RWPE2 (cell line): ENCODE data around the gene NFYA.

Experiments used
- ATAC-seq: fragments of 200-7000 bp; cut with Tn5 transposase; 3 replicates; pipeline ENCODE4 v1.9.1; 2021; ENCODE audit warnings: low read depth
- DNase-seq: peaks from one replicate; pipeline ENCODE4 v3.0.0-alpha.2; 2020; ENCODE audit warnings: low spot score
- H3K27ac ChIP-seq: fragments of 450-650 bp; 2 replicates; pipeline ENCODE4 v1.5.1; 2017; ENCODE audit warnings: mild to moderate bottlenecking; ENCODE audit not compliant: poor library complexity, severe bottlenecking
- H3K27me3 ChIP-seq: fragments of 250-450 bp; sonication (Bioruptor Pico); 2 replicates; pipeline ENCODE4 v1.5.1; 2021; ENCODE audit warnings: mild to moderate bottlenecking, moderate library complexity; ENCODE audit not compliant: insufficient read depth, poor library complexity, severe bottlenecking
- H3K36me3 ChIP-seq: fragments of 250-450 bp; sonication (Bioruptor Pico); 2 replicates; pipeline ENCODE4 v1.5.1; 2020; ENCODE audit warnings: low read depth, mild to moderate bottlenecking, moderate library complexity
- H3K4me1 ChIP-seq: fragments of 250-450 bp; sonication (Bioruptor Pico); 2 replicates; pipeline ENCODE4 v1.5.1; 2021; ENCODE audit warnings: mild to moderate bottlenecking, moderate library complexity; ENCODE audit not compliant: insufficient read depth, poor library complexity, severe bottlenecking
- H3K4me3 ChIP-seq: fragments of 250-450 bp; sonication (Bioruptor Pico); 2 replicates; pipeline ENCODE4 v1.5.1; 2021; ENCODE audit warnings: mild to moderate bottlenecking, moderate library complexity; ENCODE audit not compliant: severe bottlenecking
- H3K9me3 ChIP-seq: fragments of 250-450 bp; sonication (Bioruptor Pico); 2 replicates; pipeline ENCODE4 v1.5.1; 2021; ENCODE audit warnings: mild to moderate bottlenecking, moderate library complexity; ENCODE audit not compliant: severe bottlenecking
- TF ChIP-seq, protein P1 (sequence below): fragments of 450-650 bp; IDR thresholded peaks from one replicate; pipeline ENCODE4 v1.5.1; 2017; ENCODE audit warnings: mild to moderate bottlenecking, moderate library complexity; ENCODE audit not compliant: poor library complexity, severe bottlenecking

The NFYA gene

DNA sequence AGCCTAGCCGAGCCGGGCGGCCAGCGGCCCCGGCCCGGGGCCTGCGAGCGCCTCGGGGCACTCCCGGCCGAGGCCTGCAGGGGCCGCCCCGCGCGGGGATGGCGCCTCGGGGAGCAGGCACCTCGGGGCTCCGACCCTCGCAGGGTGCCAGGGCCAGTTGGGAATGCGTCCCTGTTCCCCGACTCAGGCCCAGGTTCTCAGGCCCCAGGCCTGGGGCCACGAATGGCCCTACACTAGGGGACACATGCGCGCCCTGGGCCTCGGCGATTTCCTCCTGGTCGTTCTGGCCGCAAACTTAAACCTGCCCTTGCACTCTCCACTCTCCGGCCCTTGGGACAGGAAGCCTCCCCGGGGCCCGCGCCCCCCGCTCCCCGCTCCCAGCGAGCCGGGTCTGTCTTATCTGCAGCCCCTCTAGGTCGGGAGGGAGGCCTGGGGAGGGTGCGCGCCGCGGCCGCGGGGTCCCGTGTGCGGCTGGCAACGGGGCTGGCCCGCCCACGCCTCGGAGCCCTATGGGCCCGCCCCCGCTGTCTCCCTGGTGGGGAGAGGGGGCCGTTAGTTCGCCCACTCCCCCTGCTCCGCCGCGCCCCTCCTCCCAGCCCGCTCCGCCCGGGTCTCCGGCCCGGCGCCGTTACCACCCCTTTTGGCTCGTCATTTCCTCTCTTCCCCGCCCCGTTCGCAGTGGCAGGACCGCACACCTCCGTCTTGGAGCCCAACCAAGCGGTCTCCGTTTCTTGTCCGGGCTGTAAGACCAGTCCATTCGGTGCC is 611 bp downstream of the NFYA start:
- Histone ChIP-seq H3K27me3 (no peaks in the 10 kb centered on the region), H3K27ac (peak overlapping the region; percentile 94), H3K4me3 (peak overlapping the region; percentile 81), H3K4me1 (no peaks in the 10 kb centered on the region), H3K9me3 (no peaks in the 10 kb centered on the region), H3K36me3 (peaks cover 15% of the 10 kb centered on the region)
- DNase-seq (peak; percentile 85), ATAC-seq (peak; percentile 17)
- TF ChIP-seq, protein P1, sequence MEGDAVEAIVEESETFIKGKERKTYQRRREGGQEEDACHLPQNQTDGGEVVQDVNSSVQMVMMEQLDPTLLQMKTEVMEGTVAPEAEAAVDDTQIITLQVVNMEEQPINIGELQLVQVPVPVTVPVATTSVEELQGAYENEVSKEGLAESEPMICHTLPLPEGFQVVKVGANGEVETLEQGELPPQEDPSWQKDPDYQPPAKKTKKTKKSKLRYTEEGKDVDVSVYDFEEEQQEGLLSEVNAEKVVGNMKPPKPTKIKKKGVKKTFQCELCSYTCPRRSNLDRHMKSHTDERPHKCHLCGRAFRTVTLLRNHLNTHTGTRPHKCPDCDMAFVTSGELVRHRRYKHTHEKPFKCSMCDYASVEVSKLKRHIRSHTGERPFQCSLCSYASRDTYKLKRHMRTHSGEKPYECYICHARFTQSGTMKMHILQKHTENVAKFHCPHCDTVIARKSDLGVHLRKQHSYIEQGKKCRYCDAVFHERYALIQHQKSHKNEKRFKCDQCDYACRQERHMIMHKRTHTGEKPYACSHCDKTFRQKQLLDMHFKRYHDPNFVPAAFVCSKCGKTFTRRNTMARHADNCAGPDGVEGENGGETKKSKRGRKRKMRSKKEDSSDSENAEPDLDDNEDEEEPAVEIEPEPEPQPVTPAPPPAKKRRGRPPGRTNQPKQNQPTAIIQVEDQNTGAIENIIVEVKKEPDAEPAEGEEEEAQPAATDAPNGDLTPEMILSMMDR = peak; percentile 34

DNA sequence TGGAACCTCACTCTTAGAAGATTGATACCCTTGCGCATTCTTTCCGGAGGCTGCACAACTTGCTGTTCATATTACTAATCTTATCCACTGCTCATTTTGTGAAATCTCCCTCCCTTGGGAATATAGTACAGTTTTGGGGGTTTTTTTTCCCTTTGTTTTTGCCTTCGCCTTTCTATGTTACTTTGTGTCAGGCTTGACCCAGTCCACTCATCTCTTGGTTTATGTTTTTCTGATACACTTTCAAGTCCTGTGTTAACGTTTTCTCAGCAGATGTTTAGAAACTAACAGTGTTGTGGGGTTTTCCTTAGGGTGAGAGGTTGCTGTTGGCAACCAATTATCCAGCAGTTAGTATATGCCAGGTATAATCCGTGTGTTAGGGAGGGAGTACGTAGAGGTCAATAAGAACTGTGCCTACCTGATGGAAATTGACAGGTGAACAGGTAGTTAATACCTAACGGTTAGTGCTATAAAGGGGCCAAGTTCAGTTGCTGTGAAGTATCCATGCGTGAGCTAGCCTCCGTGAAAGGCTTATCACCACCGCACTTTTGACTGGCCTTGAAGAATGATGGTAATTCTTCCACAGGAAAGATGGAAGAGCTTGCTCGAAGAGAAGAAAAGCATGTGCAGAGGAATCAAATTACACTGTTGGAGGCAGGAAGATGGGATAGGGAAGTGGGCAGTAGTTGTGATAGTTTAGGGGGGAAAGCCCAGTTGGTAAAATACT is 1.4 kb downstream of the NFYA start:
- Histone ChIP-seq H3K27ac (peak overlapping the region; percentile 94), H3K27me3 (no peaks in the 10 kb centered on the region), H3K4me3 (peak overlapping the region; percentile 81), H3K4me1 (no peaks in the 10 kb centered on the region), H3K36me3 (peaks cover 22% of the 10 kb centered on the region), H3K9me3 (no peaks in the 10 kb centered on the region)
- no peak for ATAC-seq
- TF ChIP-seq, protein P1 = no peak
- no peak for DNase-seq

DNA sequence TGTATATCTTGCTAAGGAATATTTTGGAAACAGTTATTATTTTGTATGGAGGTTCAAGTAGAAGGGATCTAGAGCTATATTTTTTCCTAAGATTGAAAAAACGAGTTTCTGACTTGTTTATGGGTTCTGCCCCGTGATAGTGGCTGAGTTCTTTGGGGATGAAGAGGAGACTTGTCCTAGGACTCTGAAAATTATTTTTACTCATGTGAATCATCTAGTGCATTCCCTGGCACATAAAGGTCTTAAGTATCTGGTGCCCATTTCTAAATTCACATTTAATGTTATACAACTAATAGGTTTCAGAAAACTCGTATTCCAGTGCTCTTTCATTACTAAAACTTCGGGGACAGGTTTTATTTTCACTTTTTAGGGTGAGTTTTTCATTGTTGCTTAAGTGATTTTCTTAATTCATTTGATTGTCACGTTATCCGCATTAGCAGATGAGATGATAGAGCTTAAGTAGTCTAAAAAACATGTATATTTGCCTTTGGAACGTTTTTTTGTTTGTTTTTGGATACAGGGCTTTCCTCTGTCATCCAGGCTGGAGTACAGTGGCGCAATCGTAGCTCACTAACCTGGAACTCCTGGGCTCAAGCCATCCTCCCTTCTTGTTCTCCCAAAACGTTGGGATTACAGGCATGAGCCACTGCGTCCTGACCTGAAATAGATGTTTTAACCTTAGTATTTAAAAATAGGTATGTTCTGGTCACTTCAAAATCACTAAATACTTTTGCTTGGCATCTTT is 2.1 kb downstream of the NFYA start:
- H3K9me3 ChIP-seq = no peaks in the 10 kb centered on the region
- peak overlapping the region; percentile 81 for H3K4me3 ChIP-seq
- DNase-seq = no peak
- H3K36me3 ChIP-seq = peaks cover 27% of the 10 kb centered on the region
- H3K27me3 ChIP-seq = no peaks in the 10 kb centered on the region
- no peaks in the 10 kb centered on the region for H3K4me1 ChIP-seq
- H3K27ac ChIP-seq = peak overlapping the region; percentile 94
- TF ChIP-seq, protein P1 = no peak
- ATAC-seq = no peak

DNA sequence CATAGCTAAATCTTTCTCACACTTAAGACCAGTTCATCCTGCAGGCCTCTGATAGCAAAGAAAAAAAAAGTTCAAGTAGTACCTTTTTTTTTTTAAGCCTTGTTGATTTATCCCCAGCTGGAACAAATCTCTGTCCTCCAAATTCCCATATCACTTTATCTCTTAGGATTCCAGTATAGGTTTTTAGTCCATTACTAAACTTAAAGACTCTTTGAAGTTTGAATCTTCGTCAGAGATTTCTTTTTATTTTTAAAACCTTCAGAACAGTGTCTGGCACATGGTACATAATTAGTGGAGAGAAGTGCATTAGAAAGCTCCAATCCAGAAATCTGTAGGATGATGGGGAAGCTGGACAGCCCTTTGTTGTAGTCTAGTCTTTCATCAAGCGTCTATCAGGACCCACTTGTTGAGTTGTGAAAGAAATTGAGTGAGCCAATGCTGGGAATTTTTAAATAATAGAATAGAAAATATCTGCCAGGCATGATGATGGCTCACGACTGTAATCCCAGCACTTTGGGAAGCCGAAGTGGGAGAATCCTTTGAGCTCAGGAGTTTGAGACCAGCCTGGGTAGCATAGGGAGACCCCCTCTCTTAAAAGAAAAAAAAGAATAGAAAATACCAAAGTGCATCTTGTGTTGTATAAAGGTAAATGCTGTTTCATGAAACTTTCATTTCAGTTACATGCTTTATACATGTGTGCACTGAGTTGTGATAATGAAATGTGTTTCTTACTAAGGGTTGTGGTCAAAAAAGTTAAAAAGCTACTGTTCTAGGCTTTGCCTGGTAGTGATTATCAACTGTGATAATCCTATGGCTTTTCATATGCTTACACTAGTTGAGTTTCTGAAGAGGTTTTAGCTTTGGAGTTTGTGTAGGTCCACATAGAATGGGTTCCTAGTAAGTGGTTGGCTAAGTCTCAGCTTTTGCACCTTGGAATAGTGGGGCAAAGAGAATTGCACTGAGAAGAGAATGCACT is 3.2 kb downstream of the NFYA start:
- H3K27me3 ChIP-seq = no peaks in the 10 kb centered on the region
- TF ChIP-seq, protein P1 = no peak
- ATAC-seq (no peak), DNase-seq (no peak)
- no peaks in the 10 kb centered on the region for H3K9me3 ChIP-seq
- no peaks in the 10 kb centered on the region for H3K4me1 ChIP-seq
- peaks cover 30% of the 10 kb centered on the region for H3K36me3 ChIP-seq
- H3K27ac ChIP-seq = no peak overlapping the region
- H3K4me3 ChIP-seq = no peak overlapping the region
